ENCODE measurements around the gene KCTD17.

KCTD17 gene

DNA sequence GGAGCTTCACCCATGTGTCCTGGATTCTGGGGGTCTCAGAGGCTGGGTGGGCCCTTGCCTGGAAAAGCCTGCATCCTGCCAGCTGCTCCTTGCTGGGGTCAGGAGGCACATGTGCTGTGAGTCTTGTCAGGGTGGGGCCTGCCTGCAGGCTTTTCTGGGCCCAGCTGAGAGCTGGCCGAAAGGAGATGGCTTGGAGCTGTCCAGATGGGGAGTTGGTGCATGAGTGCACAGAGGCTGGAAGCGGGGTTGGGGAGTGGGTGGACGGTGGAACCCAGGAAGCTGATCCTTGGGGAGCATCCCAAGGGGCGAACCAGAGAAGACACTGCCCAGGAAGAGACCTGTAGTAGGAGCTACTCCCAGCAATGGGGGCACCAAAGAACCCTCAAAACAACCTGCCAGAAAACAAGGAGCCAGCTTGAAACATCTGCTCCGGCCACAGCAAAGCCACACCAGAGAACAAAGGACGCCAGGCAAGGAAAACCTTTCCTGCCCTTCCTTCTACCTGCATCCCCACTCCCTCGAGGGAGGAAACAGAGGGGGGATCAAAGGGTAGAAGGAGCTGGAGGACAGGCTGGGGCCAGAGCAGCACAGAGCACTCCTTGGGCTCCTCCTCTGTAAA lies 8.2 kb upstream of the KCTD17 start:
- no peak for DNase-seq (ENCODE audit: low read depth in 1 of 2, low spot score in 1 of 2)

DNA sequence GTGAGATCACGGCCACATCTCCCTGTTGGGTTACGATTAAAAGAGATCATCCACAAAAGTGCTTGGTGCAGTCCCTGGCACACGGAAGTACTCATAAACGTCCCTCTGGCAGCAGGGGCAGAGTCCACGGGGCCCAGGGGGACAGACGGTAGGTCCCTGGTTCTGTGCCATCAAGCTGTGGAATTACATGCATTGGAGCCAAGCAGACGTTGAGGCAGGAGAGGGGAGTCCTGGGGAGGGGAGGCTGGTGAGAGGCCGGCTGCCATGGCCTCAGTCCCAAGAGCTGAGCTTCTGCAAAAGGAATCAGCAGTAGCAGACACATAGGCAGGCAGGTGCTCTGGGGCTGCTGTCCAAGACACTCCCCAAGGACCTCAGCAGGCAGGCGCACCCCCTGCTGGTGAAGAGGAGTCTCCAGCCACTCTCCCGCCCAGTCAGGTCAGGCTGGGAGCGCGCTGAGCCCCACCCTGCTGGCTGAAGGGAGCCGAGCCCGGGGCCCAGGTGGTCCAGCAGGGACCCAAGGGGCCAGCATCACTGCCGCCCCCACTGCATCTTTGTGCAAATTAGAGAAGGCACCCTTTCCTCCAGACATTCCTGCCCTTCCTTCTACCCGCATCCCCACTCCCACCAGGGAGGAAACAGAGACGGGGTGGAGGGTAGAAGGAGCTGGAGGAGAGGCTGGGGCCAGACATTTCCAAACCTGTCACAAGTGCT lies 7.6 kb upstream of the KCTD17 start:
- no peak for DNase-seq (ENCODE audit: low read depth in 1 of 2, low spot score in 1 of 2)

DNA sequence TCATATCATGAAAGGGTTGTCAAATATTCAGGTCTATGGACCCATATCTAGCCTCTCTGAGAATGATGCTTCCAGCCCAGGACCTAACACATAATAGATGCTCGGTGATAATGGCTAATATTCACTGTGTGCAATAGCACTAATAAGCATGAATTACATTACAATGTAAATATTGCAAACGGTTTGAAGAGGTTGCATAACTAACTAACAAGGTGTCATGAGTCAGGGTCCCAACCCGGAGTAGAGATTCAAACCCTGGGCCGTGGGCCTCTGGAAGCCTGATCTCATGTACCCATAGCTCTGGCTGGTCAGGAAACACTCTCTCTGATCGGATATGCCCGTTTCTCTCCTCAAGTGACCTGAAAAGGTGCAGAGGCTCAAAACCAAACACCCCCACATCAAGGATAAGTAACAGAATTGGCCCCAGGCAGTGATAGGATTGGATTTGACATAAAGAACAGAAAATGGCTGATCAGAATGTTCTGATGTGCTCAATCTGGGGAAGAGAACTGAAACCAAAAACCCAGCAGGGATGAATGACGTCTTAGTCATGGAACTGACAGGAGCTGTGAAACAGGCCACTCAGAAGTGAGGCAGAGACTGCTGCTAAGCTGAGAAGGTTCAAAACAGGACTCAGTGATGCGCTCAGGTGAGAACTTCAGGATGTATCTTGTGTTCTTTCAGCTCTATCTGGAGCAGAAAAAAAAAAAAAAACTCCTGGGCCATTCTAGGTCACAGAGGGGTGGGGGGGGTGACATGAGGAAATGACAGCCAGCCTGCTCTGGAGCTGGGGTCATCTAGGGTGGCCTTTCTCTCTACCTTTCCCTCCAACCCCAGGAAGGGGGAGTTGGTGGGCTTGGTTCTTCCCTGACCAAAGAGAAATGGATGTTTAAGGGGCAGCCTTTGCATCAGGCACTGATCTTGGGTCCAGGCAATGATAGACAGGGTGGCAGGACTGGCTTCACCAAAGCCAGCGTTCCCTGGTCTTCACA lies 6.6 kb upstream of the KCTD17 start:
- DNase-seq (ENCODE audit: low read depth in 1 of 2, low spot score in 1 of 2), result no peak

DNA sequence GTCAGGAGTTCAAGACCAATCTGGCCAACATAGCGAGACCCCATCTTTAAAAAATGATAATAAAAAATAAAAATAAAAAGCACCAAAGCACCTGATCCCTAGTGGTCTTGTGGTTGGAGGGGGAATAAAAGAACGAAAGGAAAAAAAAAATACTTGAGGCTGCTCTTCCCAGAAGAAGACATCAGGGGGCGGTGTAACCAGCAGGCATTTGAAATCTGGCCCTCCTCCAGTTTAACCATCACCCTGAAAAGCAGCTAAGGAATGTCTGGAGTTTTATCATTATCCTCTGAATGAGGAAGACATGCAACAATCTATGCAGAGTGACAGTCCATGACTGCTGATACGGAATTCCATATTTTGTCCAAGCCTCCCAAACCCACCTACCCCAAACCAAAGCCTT lies 5.6 kb upstream of the KCTD17 start:
- no peak for DNase-seq (ENCODE audit: low read depth in 1 of 2, low spot score in 1 of 2)

DNA sequence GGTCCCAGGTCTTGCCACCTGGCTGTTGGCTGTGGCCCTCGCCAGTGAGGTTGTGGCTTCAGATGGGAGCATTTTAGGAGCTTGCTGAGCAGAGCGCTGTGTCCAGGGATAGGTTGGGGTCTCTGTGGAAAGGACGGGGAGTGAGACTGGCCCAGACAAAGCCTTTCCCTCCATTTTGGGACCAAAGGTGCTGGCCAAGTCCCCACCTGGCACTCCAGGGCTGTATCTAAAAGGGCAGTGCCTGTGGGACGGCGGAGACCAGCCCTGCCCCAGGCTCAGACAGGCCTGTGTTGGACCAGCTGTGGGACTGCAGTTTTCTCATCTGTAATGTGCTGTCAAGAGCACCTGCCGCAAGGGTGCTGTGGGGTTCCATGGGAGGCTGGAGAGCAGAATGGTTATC lies 5.0 kb upstream of the KCTD17 start:
- DNase-seq (ENCODE audit: low read depth in 1 of 2, low spot score in 1 of 2), result no peak

DNA sequence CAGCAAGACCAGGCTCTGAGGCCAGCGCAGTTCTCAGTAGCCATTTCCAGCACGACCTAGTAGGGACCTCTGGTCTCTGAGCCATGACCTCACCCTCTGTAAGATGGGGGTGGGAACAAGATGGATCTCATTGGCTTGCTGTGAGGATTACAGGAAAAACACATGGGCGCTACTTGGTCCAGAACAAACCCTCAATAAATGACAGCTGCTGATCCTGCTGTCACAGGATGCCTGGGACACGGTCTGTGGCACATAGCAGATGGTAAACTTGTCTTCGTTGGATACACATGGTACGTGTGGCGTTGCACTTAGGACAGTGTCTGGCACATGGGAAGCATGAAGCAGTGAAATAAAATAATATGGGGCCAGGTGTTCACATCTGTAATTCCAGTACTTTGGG lies 4.5 kb upstream of the KCTD17 start:
- no peak for DNase-seq (ENCODE audit: low read depth in 1 of 2, low spot score in 1 of 2)

DNA sequence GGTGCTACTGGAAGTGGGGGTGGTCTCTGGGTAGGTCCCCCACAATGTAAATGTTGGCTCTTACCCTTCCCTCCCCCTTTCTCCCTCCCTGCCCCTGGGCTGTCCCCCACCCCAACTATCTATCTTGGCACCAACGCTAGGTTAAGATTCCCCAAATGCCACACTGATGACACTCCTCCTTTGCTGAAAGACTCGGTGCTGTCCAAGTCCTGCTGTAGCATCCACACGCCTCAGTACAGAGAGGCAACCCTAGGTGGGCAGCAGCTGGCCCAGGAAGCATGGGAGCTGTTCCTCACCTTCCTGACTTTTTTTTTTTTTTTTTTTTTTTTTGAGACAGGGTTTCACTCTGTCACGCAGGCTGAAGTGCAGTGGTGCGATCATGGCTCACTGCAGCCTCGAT lies 3.4 kb upstream of the KCTD17 start:
- no peak for DNase-seq (ENCODE audit: low read depth in 1 of 2, low spot score in 1 of 2)

DNA sequence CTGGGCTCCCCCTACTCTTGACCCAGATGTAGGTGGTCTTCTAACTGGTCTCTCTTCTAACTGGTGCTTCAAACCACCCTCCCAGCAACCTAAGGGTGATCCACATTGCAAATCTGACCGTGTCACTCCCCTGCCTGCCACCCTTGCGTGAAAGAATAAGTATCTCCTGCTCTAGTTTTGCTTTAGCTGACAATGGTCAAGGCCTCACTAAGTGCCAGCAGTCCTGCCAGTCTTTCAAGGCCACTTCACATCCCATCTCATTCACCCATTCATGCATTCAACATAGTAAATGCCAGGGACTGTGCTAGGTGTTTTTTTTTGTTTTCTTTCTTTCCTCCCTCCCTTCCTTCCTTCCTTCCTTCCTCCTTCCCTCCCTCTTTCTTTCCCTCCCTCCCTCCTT lies 2.3 kb upstream of the KCTD17 start:
- DNase-seq (ENCODE audit: low read depth in 1 of 2, low spot score in 1 of 2), result no peak

DNA sequence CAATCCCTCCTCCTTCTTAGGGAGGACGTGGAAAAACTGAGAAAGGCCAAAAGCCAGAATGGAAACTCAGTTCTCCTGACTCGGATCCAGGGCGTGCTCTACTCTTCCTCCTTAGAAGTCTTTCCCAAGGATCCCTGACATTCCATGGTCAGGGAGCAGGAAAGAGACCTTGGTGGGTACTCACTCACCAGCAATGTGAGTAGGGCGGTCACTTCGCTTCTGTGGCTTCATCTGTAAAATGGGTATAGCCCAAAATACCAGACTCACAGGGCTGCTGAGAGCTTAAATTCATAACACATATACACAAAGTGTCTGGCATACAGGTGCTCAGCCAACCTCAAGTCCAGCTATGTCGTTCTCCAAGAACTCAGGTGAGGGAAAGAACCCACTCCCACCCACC lies 629 bp upstream of the KCTD17 start:
- DNase-seq (ENCODE audit: low read depth in 1 of 2, low spot score in 1 of 2), result no peak

DNA sequence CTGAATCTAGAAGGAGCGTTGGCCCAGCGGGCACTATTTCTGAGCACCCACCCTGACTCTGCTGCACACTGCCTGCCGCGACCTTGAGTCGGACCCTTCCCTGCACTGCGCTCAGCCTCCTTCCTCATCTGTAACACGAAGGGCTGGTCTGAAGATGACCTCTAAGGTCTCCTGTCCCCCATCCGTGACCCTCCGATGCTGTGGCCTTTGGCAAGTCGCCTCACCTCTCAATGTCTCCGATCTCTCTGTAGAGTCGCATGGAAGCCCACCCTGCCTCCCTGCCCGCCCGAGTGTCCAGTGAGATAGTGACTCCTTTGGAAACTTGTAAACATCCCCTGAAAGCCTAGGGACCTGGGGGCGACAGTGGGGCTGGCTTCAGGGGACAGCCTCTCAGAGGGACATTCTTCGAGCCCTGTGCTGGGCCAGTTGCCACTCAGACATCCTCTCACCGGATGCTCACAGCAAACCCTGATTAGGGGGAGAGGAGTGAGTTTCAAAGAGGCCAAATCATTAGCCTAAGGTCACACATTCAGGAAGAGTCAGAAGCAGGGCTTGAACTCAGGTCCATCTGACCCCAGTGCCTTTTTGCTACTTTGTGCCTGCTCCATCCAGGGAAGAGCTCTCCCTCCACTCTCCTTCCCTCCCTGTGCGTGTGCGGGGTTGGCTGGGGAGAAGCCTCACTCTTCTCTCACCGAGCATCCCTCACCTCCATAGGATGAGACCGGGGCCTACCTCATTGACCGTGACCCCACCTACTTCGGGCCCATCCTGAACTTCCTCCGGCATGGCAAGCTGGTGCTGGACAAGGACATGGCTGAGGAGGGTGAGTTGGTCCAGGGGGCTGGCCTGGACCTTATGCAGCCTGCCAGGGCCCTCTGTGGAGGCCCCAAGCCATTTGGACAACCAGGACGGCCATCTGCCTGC lies 1.1 kb downstream of the KCTD17 start:
- DNase-seq (ENCODE audit: low read depth in 1 of 2, low spot score in 1 of 2), result no peak

DNA sequence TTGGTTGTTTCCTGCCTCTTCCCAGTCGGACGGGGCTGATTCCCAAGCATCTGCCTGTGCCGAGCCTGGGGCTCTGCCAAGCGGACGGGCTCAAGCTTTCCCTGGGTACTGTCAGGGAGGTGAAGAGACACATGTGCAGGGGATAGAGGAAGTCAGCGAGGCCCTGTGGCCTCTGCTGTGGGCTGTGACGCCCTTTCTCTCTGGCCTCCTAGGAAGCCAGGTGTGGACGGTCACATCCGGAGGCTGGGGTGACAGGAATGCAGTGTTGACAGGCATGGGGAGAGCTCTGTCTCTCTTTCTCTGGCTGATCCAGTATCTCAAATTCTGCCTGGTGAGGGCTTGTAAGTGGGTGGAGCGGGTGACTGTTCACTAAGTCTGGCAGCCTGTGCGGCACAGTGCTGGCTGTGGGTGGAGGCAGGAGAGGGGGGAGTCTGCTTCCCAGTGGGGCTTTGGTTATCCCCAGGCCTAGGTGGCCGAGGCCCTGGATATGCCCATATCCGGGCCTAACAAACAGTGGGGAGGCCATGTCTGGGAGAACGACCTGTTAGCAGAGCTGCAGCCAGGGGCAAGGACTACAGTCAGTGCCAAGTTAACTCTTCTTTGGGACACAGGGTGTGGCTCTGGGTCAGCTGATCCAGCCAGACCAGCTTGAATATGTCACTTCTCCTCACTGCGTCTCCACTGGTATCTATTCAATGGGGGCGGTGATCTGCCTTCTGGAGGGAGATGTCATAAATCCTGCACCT lies 1.9 kb downstream of the KCTD17 start:
- DNase-seq (ENCODE audit: low read depth in 1 of 2, low spot score in 1 of 2), result no peak

DNA sequence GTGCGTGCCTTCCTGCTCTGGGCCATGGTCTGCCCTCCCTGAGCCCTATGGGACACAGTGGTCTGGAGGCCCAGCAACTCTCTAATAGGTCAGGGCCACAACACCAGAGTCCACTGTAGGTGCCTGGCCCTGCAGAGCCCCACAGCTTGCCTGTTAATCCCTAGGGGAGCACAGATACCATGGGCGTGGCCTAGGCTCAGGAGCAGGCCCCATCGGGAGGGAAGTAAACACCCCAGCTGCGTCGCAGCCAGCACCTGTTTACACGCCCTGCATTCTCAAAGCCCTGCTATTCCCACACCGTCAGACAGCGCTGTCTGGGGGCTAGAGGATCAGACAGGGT lies 2.5 kb downstream of the KCTD17 start:
- no peak for DNase-seq (ENCODE audit: low read depth in 1 of 2, low spot score in 1 of 2)

DNA sequence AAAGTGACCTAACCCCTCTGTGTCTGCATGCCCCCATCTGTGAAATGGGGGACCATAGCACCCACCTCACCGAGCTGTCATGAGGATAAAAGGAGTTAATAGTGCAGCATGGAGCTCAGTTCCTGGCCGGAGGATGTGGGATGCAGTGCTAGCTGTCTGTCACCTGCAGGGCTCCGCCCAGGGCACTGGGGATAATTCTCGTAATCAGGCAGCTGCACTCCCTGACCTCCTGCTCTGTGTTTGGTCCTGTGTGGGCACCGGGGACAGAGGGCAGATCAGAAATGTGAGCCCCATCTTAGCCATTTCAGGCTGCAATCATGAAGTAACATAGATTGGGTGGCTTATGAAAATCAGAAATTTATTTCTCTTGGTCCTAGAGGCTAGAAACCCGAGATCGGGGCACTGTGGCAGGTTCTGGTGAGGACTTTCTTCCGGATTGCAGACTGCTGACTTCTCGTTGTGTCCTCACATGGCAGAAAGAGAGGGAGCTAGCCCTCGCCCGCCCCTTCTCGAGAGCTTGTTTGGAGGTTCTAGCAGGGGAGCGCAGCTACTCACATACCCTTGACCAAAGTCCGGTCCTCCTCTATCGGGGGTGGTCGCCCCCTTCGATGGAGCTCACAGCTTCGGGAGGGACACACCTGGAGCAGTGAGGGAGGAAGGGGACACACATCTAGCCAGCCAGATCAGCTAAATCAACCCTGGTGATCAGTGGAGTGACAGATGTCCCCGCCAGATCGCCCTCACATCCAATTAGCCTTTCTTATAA lies 3.2 kb downstream of the KCTD17 start:
- no peak for DNase-seq (ENCODE audit: low read depth in 1 of 2, low spot score in 1 of 2)

DNA sequence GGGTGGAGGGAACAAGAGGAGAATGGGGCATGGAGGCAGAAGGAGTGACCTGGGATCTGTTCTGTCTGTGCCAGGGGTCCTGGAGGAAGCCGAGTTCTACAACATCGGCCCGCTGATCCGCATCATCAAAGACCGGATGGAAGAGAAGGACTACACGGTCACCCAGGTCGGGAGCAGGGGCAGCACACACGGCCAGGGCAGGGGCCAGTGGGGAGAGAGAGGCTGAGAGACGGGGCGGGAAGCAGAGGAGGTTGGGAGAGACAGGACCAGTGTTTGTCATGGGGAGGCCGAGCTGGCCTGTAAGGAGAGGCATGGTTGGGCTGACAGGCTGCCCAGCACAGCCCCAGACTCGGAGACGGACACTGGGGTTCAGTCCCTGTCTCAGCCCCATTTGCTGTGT lies 4.7 kb downstream of the KCTD17 start:
- DNase-seq (ENCODE audit: low read depth in 1 of 2, low spot score in 1 of 2), result no peak

DNA sequence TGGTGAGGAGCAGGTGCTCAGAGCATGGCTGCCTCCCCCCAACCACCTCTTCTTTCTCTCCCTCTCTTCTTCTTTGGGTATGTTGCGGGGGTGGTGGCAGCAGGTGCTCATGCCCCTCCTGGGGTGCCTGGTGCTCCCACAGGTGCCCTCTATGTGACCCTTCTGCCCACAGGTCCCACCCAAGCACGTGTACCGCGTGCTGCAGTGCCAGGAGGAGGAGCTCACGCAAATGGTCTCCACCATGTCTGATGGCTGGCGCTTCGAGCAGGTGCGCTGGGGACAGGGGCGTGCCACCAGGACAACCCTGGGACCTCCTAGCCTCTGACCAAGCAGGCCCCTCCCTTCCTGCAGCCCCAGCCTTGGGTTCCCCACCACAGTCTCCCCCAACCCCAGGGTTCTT lies 5.7 kb downstream of the KCTD17 start:
- no peak for DNase-seq (ENCODE audit: low read depth in 1 of 2, low spot score in 1 of 2)

DNA sequence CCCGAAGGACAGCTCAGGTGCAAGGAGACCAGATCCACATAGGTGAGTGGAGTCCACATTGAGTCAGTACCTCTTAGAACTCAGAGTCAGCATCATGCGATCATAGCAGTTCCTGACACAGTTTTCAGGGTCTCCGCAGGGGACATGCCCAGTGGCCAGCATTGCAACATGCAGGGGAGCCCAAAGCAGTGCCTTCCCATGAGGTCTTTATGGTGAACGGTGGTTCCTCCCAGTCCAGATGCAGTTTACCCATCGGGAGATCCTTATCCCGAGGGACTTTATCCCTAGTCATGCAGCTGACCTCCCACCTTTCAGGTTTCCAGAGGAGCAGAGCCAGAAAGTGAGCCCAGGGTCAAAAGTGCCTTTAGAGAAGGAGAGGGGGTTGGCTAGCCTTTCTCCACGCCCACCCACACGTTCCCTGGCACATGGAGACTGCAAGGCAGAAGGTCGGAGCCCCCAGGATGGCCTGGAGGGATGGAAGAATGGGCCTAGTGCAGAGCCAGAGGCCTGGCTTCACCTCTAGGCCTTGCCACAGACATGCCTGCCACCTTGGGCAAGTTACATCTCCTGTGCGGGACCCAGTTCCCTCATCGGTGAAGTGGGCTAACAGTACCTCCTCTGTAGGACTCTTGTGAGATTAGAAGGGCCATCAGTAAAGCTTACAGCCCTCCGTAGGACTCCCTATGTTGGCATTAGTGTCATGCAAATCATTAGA lies 6.4 kb downstream of the KCTD17 start:
- DNase-seq (ENCODE audit: low read depth in 1 of 2, low spot score in 1 of 2), result no peak

DNA sequence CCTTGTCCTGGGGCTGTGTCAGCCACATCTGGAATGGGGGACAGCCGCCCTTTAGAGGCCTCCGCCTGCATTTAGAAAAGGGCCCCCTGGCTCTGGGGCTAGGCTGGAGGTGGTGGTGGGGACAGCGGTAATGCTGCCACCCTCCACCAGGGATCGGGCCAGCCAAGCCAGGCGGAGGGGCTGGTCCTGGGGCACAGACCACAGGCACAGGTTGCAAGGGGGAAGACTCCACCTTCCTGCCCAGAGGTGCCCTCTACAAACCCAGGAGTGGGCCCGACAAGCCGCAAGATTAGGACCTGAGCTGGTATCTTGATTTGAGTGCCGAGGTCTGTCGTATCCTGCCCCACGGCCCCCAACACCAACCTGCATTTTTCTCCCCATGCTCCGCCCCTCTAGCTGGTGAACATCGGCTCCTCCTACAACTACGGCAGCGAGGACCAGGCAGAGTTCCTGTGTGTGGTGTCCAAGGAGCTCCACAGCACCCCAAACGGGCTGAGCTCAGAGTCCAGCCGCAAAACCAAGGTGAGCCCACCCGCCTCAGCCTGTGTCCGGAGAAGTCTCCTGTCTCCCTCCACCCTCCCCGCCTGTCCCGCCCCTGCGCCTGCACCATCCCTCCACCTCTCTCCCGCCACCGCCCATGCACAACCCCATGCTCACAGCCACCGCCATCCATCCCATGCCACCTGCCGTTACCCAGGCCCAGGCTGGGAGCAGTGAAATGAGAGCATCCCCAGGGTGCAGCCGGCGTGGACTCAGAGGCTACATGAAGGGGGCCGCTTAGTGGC lies 7.6 kb downstream of the KCTD17 start:
- DNase-seq (ENCODE audit: low read depth in 1 of 2, low spot score in 1 of 2), result no peak

DNA sequence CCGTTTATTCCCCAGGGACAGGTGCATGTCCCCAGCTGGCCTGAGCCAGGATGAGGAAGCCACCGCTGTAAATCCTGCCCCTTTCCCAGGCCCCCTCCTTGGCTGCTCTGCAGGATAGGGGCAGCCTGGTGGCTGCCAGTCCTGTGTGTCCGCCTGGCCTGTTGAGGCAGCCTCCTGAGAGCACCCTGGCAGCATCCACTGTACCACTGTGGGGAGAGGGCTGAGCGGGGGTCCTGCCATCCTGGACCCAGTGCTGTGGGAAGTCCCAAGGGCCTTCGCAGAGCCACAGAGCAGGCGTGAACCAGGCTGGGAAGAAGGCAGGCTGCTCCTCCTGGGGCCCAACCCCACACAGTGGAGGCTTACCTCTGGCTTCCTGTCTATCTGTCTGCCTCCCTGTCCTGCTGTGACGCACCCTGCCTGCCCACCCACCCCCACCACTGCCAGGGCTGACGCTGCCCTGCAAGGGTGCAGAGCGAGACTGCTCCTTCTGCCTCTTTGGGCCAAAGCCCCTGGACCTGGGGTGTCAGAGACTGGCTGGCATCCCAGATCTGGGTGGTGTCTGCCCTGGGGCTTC lies 8.4 kb downstream of the KCTD17 start:
- no peak for DNase-seq (ENCODE audit: low read depth in 1 of 2, low spot score in 1 of 2)
